T-helper 22 cell (primary cell): ENCODE measurements around the gene TGDS.
"Not testable (repeated sequence)": the region's sequence is repeated elsewhere in the genome, so short reads cannot be mapped to it uniquely, and the experiment has no call there.

Experiments
- DNase-seq: peaks from one replicate; pipeline ENCODE4 v3.0.0-alpha.2; 2020; ENCODE audit warnings: low read depth

TGDS gene

DNA sequence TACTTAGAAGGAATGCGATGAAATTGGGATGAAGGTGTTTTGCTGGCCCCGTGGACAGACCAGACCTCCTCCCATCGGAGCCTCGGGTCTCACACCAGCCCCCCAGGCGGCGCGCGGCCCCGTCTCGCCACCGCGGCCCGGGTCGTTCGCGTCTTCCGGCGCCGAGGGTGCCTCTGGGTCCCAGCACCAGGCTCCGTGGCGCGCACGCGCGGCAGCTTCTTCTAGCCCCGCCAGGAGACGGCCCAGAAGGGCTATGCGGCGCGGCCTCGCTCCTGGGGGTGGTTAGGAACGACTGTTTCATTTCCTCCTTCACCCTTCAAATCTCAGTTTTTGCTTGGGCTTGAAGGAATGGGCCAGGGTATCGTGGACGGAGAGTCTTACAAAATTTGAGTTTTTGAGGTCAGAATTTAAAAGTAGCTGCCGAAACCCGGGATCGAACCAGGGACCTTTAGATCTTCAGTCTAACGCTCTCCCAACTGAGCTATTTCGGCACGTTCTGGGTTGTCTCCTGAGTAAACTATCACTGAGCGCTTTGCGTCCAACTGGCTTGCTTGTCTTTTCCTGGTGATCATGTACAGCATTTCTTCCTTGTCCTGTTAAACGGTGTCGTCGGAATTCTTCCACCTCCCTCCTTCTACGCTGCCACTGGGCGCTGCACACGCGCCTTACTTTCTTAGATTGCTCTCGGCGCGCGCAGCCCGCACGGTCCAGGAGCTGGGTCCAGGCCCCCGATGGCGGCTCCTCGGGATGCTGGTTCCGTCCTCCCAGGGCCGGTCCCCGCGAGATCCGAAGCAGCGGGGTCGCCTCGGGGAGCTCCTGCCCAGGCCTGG, 46.5 kb downstream of the TGDS start:
- peak; percentile 76 for DNase-seq

DNA sequence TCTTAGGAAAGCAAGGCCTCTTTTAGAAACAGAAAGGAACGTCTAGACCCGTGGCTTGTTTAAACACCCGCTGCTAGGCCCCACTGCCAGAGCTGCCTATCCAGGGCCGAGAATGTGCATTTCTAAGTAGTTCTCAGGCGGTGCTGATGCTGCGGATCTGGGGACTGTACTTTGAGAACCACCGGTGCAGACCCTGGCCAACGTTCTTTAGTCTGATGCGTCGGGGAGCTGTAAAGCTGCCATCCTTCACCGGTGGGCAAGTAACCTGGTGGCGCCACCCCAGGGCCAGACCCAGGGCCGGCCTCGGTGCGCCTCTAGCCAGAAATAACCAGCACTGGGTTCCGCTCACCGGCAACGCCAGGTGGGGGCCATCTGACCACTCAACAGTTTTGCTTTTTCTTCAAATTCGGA, 47.1 kb downstream of the TGDS start:
- peak; percentile 16 for DNase-seq

DNA sequence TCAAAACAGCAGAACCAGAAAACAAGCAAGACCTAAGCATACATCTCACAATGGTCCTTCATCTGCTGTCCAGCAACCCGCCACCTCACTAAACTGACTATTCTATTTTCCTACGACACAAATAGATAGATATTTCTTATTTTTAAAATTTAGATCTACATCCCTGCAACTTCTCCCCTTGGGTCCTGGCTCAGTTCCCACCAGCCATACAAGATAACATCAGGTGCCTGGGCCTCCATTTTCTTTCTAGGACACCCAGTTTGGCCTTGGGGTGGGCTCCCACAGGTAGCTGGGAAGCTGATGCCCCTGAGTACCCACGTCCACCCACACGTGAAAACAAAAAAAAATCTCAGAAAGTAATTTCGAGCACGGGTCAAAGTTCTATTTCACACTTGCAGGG, 47.6 kb downstream of the TGDS start:
- DNase-seq = no peak

DNA sequence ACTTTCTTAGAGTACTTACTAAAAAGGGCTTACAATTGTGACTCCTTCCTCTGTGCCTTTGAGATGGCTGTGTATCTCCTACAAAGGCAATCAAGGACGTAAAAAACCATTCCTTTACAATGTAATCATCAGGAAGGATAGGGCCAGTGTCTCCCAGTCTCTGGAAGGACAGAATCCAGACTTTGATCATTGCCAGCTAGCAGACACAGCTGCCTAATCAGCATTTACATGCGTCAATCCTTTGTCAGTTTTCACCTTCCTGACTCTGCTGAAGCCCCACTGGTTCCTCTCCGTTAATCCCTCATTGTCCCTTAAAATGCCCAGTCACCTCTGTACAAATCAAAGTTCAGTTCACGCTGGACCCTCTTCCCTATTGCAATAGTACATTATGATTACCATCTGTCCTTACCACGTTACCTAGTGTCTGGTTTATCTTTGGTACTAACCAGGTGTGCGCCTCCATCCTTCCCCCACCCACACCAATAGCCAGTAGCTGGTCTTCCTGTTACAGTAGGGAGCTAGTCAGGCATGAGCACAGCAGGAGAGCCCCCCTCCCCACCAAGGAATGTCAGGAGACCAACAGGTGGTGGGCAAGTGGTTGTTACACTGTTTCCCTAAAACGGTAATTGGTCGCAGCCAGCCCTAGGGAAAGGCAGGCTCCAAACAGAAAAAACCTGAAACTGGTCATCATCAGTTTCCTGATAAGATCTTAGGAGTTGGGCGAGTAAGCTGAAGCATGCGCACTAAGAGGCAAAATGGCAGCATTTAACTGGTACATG, 49.7 kb downstream of the TGDS start:
- DNase-seq = no peak

DNA sequence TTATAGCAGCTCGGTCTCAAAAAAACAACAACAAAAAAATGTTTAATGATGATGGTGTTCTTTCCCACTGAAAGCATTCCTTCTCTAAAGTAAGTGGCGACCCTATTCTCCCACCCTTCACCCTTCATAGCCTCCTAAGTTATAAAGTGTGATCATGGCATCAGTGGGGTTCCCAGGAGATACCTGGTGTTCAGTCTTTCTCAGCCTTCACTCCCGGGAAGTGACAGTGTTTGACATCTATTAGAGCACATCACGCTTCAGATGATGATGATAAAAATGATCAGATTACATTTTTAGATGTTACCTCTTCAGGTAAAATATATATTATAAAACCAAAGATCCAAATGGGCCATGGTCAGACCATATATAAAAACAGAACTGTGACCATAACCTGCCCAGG, 51.0 kb downstream of the TGDS start:
- DNase-seq = no peak

DNA sequence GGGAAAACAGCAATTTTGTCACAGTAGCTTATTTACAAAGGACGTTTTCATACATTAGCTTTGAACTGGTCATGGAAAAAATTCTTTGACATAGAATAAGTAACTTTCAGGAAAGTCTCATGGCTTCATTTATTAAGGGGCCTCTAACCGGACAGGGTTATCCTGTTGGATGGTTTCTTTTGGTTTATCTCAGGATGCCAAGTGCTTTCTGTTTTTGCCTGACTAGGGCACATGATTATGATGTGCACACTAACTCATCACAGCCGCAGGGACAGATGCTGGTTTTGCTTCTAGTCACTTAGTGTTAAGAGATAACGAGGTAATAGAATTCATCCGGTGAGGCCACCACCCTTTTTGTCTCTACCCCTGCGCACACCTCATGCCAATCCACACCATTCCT, 53.0 kb downstream of the TGDS start:
- DNase-seq = no peak

DNA sequence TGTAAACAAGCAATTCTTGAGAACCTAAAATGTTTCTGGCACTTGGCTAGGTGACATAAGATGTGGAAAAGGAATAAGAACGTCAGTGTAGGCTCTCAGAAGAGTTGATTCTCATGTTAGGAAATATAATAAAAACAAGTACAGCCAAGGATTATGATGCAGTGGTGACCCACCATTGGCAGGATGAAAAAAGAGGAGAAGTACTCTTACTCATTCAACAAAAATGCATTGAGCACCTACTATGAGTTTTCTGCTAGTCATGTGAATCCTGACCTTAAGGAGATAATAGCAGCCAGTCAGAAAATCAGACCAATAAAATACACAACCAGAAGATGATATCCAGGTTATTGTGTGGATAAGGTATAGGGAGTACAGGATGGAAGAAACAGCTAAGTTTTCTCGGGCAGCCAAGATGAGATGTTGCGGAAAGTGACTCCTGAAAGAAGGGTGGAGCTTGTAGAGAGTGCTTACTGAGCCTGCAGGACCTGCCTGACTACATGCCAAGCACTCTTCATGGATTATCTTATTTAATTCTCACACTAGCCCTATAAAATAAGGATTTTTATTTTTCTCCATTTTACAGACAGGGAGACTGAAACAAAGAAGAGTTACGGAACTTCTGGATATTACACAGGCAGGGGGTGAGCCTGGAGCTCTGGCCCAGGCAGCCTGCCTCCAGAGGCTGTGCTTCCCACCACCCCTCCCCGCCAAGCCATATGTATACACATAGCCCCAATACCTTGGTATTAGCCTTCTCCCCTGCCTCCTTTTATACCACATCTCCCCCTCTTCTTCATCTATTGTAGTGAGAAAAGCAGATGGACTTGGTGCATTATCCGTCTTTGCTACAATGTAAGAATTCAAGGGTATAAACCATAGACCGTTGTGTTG, 58.0 kb downstream of the TGDS start:
- no peak for DNase-seq

DNA sequence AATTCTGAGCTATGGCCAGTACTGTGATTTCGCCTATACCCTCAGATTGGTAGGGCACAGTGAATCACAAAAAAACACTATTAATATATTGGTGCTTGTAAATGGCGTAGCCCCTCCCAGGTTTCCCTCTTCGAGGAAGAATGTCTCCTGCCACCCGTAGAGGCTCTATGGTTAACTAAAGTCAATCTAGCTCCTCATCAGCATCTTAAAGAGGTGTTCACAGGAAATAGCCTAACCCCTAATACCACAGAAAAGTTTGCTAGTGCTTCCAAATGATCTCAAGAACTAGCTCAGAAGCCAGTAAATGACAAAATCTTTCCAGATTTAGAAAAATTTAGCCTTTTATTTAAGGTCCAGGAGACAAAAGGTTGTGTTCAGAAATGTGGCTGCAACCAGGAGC, 60.2 kb downstream of the TGDS start:
- no peak for DNase-seq

DNA sequence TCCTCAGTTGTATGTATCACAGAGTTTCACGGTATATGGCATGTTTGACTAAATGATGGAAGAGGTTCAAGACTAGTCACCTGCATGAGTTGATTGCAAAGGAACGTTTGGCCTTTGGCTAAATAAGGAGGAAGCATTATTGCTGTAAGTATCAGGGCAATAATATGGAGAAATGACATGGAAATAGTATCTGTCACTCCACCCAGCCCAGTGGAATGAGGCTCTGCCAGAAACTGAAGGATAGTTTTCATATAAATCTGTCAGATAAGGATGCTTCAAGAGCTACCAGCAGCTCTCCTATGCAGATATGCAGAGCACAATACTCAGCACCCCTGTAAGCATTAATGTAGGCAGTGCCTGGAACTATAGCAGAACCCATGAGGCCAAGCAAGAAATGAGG, 60.7 kb downstream of the TGDS start:
- DNase-seq = no peak

DNA sequence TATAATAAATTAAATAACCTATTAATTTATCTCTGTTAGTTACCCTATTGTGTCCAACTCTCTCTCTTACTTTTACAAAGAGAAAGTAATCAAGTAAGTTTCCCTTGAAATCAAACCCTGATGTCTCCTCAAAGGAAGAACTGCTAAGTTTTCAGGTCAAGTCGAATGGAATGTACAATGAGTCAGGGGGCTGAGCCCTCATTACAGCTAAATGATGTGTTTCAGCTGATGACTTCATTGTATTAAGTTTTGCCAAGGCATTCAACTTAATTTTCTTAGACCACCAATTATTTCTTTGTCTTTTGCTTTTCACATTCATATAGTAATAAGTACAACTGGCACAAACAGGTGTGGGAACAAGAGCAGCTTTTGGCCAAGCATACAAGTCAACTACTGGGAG, 61.8 kb downstream of the TGDS start:
- no peak for DNase-seq

DNA sequence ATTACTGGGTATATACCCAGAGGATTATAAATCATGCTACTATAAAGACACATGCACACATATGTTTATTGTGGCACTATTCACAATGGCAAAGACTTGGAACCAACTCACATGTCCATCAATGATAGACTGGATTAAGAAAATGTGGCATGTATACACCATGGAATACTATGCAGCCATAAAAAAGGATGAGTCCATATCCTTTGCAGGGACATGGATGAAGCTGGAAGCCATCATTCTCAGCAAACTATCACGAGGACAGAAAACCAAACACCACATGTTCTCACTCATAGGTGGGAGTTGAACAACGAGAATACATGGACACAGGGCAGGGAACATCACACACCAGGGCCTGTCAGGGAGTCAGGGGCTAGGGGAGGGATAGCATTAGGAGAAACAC, 63.7 kb downstream of the TGDS start:
- not testable (repeated sequence) for DNase-seq

DNA sequence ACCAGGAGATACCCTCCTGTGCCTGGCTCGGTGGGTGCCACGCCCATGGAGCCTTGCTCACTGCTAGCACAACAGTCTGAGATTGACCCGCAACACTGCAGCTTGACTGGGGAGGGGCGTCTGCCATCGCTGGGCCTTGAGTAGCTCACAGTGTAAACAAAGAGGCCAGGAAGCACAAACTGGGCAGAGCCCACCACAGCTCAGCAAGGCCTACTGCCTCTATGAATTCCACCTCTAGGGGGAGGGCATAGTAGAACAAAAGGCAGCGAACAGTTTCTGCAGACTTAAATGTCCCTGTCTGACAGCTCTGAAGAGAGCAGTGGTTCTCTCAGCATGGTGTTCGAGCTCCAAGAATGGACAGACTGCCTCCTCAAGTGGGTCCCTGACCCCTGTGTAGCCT, 69.0 kb downstream of the TGDS start:
- DNase-seq = not testable (repeated sequence)

DNA sequence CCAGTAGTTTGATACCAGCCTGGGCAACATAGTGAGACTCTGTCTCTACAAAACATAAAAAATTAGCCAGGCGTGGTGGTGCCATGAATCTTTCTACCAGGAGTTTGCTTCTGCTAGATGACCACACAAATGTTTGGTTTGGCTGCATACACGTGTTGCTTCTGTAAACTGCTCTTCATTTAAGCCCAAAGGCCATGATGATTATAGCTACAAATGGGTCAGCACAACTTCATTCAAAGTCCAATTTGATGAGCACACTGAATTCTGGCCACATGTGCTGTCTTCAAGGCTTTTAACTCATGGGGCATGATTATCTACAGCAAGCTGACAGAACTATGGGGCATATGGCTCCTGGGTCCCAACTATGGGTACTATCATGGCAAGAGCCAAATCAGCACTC, 70.2 kb downstream of the TGDS start:
- DNase-seq = no peak

DNA sequence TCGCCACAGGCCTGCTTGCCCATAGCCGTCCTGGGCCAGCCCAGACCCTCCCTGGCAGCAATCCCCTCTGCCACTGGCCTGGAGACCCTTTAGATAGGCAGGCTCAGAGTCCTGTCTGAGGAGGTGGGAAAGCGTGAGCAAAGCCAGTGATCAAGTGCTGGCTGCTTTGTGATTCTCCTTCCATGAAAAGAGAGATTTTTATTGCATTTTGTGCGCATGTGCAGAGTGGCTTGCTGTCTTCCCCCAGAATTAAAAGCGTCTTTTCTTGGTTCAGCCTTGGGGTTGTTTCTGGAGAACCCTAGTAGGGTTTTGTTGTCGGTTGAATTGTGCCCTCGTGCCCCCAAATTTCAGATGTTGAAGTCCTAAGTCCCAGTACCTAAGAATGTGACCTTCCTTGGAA, 71.5 kb downstream of the TGDS start:
- no peak for DNase-seq
